HL-60 (cell line): ENCODE measurements around the gene ATP8A2.

Source experiments
- DNase-seq, 2 experiments: peaks; one replicate each; pipeline ENCODE4 v3.0.0-alpha.2; 2010 to 2020; ENCODE audit warnings: low read depth in 1 of 2, low spot score in 1 of 2
- H3K27ac ChIP-seq: fragments of 250-450 bp; sonication (Bioruptor Pico); replicated peaks from 2 replicates; pipeline ENCODE4 v1.5.1; 2020; ENCODE audit warnings: mild to moderate bottlenecking, moderate library complexity
- H3K27me3 ChIP-seq: fragments of 250-450 bp; sonication (Bioruptor Pico); 2 replicates; pipeline ENCODE4 v1.5.1; 2021; ENCODE audit warnings: mild to moderate bottlenecking, moderate library complexity; ENCODE audit not compliant: insufficient read depth, poor library complexity, severe bottlenecking
- H3K4me3 ChIP-seq: replicated peaks from 2 replicates; pipeline ENCODE4 v1.5.1; 2011; ENCODE audit warnings: mild to moderate bottlenecking, control low read depth, low read length; ENCODE audit not compliant: insufficient read depth
- GABPA ChIP-seq: IDR thresholded peaks from 2 replicates; pipeline ENCODE4 v1.6.1; 2012; ENCODE audit warnings: low read depth
- POLR2AphosphoS5 ChIP-seq: IDR thresholded peaks from 2 replicates; pipeline ENCODE4 v1.6.1; 2012; ENCODE audit warnings: low read depth
- SPI1 ChIP-seq: IDR thresholded peaks from 2 replicates; pipeline ENCODE4 v1.6.1; 2012; ENCODE audit warnings: low read depth, mild to moderate bottlenecking, borderline replicate concordance
- TF ChIP-seq, protein P1 (sequence below): IDR thresholded peaks from one replicate; pipeline ENCODE4 v1.5.1; 2011; ENCODE audit warnings: low read length, control low read depth, inconsistent platforms; ENCODE audit not compliant: insufficient read depth
- TF ChIP-seq, protein P2 (sequence below): IDR thresholded peaks from 2 replicates; pipeline ENCODE4 v1.6.1; 2012; ENCODE audit warnings: low read depth; ENCODE audit not compliant: insufficient replicate concordance

The ATP8A2 gene

DNA sequence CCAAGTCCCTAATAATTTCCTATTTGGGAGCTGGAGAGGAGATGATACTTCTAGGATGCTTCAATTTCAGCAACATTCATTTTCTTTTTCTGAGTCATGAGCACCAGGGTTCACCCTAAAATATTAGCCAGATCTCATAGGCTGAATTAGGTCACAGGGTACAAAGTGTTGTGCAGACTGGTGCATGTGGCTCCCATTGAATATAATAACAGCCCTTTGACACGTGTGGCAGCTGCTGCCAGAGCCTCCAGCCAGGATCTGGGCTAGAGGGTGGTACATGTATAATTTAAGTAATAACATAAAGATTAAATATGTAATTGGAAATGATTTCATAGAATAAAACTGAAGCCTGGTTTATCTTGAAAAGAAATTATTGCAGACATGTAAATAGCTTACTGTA, 244.9 kb downstream of the ATP8A2 start:
- H3K27ac ChIP-seq = no peak overlapping the region
- H3K4me3 ChIP-seq = no peak overlapping the region
- H3K27me3 ChIP-seq = no peaks in the 10 kb centered on the region
- DNase-seq = no peak
- TF ChIP-seq, protein P1, sequence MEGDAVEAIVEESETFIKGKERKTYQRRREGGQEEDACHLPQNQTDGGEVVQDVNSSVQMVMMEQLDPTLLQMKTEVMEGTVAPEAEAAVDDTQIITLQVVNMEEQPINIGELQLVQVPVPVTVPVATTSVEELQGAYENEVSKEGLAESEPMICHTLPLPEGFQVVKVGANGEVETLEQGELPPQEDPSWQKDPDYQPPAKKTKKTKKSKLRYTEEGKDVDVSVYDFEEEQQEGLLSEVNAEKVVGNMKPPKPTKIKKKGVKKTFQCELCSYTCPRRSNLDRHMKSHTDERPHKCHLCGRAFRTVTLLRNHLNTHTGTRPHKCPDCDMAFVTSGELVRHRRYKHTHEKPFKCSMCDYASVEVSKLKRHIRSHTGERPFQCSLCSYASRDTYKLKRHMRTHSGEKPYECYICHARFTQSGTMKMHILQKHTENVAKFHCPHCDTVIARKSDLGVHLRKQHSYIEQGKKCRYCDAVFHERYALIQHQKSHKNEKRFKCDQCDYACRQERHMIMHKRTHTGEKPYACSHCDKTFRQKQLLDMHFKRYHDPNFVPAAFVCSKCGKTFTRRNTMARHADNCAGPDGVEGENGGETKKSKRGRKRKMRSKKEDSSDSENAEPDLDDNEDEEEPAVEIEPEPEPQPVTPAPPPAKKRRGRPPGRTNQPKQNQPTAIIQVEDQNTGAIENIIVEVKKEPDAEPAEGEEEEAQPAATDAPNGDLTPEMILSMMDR = no peak
- TF ChIP-seq, protein P2, sequence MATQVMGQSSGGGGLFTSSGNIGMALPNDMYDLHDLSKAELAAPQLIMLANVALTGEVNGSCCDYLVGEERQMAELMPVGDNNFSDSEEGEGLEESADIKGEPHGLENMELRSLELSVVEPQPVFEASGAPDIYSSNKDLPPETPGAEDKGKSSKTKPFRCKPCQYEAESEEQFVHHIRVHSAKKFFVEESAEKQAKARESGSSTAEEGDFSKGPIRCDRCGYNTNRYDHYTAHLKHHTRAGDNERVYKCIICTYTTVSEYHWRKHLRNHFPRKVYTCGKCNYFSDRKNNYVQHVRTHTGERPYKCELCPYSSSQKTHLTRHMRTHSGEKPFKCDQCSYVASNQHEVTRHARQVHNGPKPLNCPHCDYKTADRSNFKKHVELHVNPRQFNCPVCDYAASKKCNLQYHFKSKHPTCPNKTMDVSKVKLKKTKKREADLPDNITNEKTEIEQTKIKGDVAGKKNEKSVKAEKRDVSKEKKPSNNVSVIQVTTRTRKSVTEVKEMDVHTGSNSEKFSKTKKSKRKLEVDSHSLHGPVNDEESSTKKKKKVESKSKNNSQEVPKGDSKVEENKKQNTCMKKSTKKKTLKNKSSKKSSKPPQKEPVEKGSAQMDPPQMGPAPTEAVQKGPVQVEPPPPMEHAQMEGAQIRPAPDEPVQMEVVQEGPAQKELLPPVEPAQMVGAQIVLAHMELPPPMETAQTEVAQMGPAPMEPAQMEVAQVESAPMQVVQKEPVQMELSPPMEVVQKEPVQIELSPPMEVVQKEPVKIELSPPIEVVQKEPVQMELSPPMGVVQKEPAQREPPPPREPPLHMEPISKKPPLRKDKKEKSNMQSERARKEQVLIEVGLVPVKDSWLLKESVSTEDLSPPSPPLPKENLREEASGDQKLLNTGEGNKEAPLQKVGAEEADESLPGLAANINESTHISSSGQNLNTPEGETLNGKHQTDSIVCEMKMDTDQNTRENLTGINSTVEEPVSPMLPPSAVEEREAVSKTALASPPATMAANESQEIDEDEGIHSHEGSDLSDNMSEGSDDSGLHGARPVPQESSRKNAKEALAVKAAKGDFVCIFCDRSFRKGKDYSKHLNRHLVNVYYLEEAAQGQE = no peak
- TF ChIP-seq POLR2AphosphoS5 (no peak), SPI1 (no peak), GABPA (no peak)

DNA sequence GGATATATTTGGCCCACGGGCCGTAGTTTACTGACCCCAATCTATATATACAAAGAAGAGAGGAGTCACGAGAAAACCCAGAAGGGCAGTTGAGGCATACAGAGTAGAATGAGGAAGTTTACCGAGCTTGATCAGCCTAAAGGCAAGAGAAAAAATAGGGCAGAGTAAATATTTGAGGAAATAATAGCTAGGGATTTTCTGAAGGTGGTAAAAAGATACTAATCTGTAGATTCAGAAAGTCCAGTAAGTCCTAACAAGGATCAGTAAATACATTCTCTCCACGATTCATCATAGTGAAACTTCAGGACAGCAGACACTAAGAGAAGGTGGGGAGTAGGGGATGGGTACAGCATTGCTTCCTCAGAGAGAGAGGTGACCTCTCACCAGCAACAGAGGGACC, 248.1 kb downstream of the ATP8A2 start:
- H3K27me3 ChIP-seq = no peaks in the 10 kb centered on the region
- H3K4me3 ChIP-seq = no peak overlapping the region
- no peak for DNase-seq
- no peak overlapping the region for H3K27ac ChIP-seq
- TF ChIP-seq GABPA = no peak
- TF ChIP-seq SPI1 = no peak
- TF ChIP-seq, protein P2 = no peak
- TF ChIP-seq, protein P1 = no peak
- TF ChIP-seq POLR2AphosphoS5 = no peak

DNA sequence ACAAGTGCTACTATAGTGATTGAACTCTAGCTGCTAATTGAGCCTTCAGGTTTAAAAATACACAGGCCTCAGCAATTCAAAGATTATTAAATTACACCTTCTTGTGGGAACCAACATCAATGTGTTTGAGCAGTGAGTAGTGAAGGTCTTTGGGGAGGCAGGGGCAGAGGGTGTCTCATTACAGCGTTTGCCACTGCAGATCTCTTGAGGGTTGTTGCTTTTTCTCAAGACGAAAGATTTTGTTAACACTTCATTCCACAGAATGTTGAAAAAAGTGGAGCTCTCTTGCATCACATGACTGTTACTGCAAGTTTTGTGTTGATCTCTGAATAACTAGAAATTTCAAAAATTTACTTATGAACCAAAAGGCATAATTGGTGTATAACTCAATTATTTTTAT, 253.6 kb downstream of the ATP8A2 start:
- no peak overlapping the region for H3K4me3 ChIP-seq
- no peak for DNase-seq
- TF ChIP-seq POLR2AphosphoS5 = no peak
- TF ChIP-seq, protein P1 = no peak
- TF ChIP-seq, protein P2 = no peak
- no peak for TF ChIP-seq GABPA
- no peak for TF ChIP-seq SPI1
- H3K27me3 ChIP-seq = no peaks in the 10 kb centered on the region
- H3K27ac ChIP-seq = no peak overlapping the region
